H1 (cell line): Measurements from ENCODE around the gene C12orf43.

Experiments used
- BCL11A ChIP-seq, 2 experiments: IDR thresholded peaks; one replicate each; pipeline ENCODE4 v1.6.1; 2011; ENCODE audit warnings: low read depth in 2 of 2, low read length in 2 of 2, mild to moderate bottlenecking in 2 of 2
- CEBPB ChIP-seq: IDR thresholded peaks from 2 replicates; pipeline ENCODE4 v1.6.1; 2012; ENCODE audit warnings: low read depth, low read length
- CHD2 ChIP-seq: IDR thresholded peaks from 2 replicates; pipeline ENCODE4 v1.6.1; 2012; ENCODE audit warnings: low read length, improper control_type of control experiment
- CREB1 ChIP-seq: IDR thresholded peaks from 2 replicates; pipeline ENCODE4 v1.6.1; 2012; ENCODE audit warnings: inconsistent platforms
- CTCF ChIP-seq, 3 experiments: IDR thresholded peaks; 1 replicate in 2 of 3; 2 replicates in 1 of 3; pipeline versions ENCODE4 v1.5.1 to v1.6.1; 2011; ENCODE audit warnings: low read length in 3 of 3, mild to moderate bottlenecking in 3 of 3, inconsistent platforms in 2 of 3, low read depth in 1 of 3, moderate library complexity in 1 of 3; ENCODE audit not compliant: insufficient read depth in 1 of 3; ENCODE audit errors: control extremely low read depth in 1 of 3
- EP300 ChIP-seq, 2 experiments: IDR thresholded peaks; 1 replicate in 1 of 2; 2 replicates in 1 of 2; pipeline ENCODE4 v1.6.1; 2011 to 2012; ENCODE audit warnings: low read depth in 2 of 2, low read length in 2 of 2, mild to moderate bottlenecking in 2 of 2, borderline replicate concordance in 1 of 2, inconsistent platforms in 1 of 2, moderate library complexity in 1 of 2
- POLR2A ChIP-seq, 2 experiments: IDR thresholded peaks; 1 replicate in 1 of 2; 2 replicates in 1 of 2; pipeline ENCODE4 v1.6.1; 2011; ENCODE audit warnings: low read depth in 2 of 2, low read length in 2 of 2, mild to moderate bottlenecking in 2 of 2; ENCODE audit errors: control extremely low read depth in 1 of 2
- POLR2AphosphoS5 ChIP-seq: IDR thresholded peaks from 2 replicates; pipeline ENCODE4 v1.6.1; 2011; ENCODE audit warnings: low read depth, low read length
- SP4 ChIP-seq: IDR thresholded peaks from 2 replicates; pipeline ENCODE4 v1.6.1; 2012; ENCODE audit warnings: low read length, inconsistent platforms
- TBP ChIP-seq: IDR thresholded peaks from 2 replicates; pipeline ENCODE4 v1.6.1; 2011; ENCODE audit warnings: low read depth, low read length, improper control_type of control experiment
- TCF12 ChIP-seq: IDR thresholded peaks from 2 replicates; pipeline ENCODE4 v1.6.1; 2011; ENCODE audit warnings: low read depth, mild to moderate bottlenecking, low read length
- TEAD4 ChIP-seq: IDR thresholded peaks from 2 replicates; pipeline ENCODE4 v1.6.1; 2012; ENCODE audit warnings: low read depth, low read length, inconsistent platforms, mixed read lengths

GRCh38 chr12:120994589-120995337 is 21.5 kb downstream of the C12orf43 start:
- TF ChIP-seq TCF12 (no peak), POLR2AphosphoS5 (no peak), CTCF (IDR thresholded peaks at IDR 0.05; ENCODE audit: control extremely low read depth in 1 of 3, insufficient read depth in 1 of 3, low read depth in 1 of 3, low read length in 3 of 3) (no peak), CREB1 (no peak), CHD2 (no peak), SP4 (no peak), TBP (no peak), BCL11A (IDR thresholded peaks at IDR 0.05; ENCODE audit: low read depth in 2 of 2, low read length in 2 of 2) (no peak), TEAD4 (no peak), CEBPB (no peak), EP300 (IDR thresholded peaks at IDR 0.05; ENCODE audit: borderline replicate concordance in 1 of 2, low read depth in 2 of 2, low read length in 2 of 2) (no peak), POLR2A (IDR thresholded peaks at IDR 0.05; ENCODE audit: control extremely low read depth in 1 of 2, low read depth in 2 of 2, low read length in 2 of 2) (no peak)
